ENCODE results near the gene MAEA.

DNA sequence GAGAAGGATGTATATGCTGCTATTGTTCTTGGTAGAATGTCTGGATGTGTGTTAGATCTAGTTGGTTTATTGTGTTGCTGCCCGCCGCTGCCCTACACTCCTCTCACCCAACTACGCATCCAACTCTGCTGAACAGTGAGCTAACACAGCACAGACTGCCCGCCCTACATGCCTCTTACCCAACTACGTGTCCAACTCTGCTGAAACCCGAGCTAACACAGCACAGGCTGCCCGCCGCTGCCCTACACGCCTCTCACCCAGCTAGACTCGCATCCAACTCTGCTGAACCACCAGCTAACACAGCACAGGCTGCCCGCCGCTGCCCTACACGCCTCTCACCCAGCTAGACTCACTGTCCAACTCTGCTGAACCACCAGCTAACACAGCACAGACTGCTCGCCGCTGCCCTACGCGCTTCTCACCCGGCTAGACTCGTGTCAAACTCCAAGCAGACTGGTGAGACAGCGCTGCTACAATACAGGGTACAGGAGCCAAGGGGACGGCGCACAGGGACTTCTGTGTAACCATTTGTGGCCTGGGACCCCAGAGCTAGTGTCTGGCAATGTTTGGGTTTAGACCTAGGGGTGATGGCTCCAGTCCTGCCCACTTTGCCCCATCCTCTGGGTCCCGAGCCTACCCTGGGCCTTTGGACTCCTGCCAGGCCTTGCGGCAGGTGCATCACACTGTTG lies 29.1 kb upstream of the MAEA start:
- TF ChIP-seq, protein P1, sequence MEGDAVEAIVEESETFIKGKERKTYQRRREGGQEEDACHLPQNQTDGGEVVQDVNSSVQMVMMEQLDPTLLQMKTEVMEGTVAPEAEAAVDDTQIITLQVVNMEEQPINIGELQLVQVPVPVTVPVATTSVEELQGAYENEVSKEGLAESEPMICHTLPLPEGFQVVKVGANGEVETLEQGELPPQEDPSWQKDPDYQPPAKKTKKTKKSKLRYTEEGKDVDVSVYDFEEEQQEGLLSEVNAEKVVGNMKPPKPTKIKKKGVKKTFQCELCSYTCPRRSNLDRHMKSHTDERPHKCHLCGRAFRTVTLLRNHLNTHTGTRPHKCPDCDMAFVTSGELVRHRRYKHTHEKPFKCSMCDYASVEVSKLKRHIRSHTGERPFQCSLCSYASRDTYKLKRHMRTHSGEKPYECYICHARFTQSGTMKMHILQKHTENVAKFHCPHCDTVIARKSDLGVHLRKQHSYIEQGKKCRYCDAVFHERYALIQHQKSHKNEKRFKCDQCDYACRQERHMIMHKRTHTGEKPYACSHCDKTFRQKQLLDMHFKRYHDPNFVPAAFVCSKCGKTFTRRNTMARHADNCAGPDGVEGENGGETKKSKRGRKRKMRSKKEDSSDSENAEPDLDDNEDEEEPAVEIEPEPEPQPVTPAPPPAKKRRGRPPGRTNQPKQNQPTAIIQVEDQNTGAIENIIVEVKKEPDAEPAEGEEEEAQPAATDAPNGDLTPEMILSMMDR (IDR thresholded peaks at IDR 0.05; ENCODE audit: insufficient read depth, low read length, poor library complexity, severe bottlenecking): no peak
- no peak for TF ChIP-seq EZH2phosphoT487 (conservative IDR thresholded peaks at IDR 0.05; ENCODE audit: low read length)
